ENCODE results near the gene CGB3. TPM values are rescaled to one million over a fixed set of nuclear protein-coding genes. Genes with fewer than 3 reads are reported as not detected.

The CGB3 gene
- total and polyA plus RNA-seq, 4 donors: not detected

- no peak for ATAC-seq (ENCODE audit: low FRiP score)
- no peaks in the 10 kb centered on the region for H3K36me3 ChIP-seq (ENCODE audit: control insufficient read depth in 1 of 2, insufficient read depth in 2 of 2, low read length in 1 of 2)
- intact Hi-C loops (cut with DNase I): no loop called here
Measured at GRCh38 chr19:49014123-49014869, 9.8 kb downstream of the CGB3 start.

DNA sequence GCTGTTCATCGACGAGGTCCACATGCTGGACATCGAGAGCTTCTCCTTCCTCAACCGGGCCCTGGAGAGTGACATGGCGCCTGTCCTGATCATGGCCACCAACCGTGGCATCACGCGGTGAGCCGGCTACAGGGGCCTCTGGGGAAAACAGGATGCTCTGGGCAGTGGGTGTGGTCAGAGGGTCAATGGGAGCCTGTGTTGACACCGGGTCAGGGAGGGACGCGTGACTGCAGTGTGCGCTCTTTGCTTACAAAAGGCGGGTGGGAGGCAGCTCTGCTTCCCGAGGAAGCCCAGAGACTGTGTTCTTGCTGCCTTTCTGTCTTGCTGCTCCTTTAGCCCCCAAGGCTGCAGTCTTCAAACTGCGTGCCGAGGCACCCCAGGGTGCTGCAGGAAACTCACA is 12.9 kb downstream of the CGB3 start:
- intact Hi-C loops (cut with DNase I): no loop called here
- Histone ChIP-seq H3K27ac (ENCODE audit: low read depth in 1 of 2, low read length in 2 of 2) (no peak overlapping the region), H3K27me3 (ENCODE audit: control insufficient read depth in 1 of 2, insufficient read depth in 2 of 2, low read length in 1 of 2) (no peaks in the 10 kb centered on the region), H3K4me1 (ENCODE audit: control insufficient read depth in 1 of 2, insufficient read depth in 2 of 2, low read length in 2 of 2) (no peaks in the 10 kb centered on the region), H3K36me3 (ENCODE audit: control insufficient read depth in 1 of 2, insufficient read depth in 2 of 2, low read length in 1 of 2) (peaks cover 0 to 2% of the 10 kb centered on the region in 2 donors), H3K9me3 (ENCODE audit: control insufficient read depth, low read length) (no peaks in the 10 kb centered on the region), H3K4me3 (ENCODE audit: low read length in 2 of 2) (no peak overlapping the region)
- 88 to 89% methylated on average over 17 of the region's 17 CpGs for WGBS, 2 donors
- DNase-seq: no peak
- no peak for ATAC-seq (ENCODE audit: low FRiP score)

More at GRCh38 chr19:49014123-49014869, 9.8 kb downstream of the CGB3 start:
- Histone ChIP-seq H3K9me3 (ENCODE audit: control insufficient read depth, low read length) (no peaks in the 10 kb centered on the region), H3K4me1 (ENCODE audit: control insufficient read depth in 1 of 2, insufficient read depth in 2 of 2, low read length in 2 of 2) (no peaks in the 10 kb centered on the region), H3K27me3 (ENCODE audit: control insufficient read depth in 1 of 2, insufficient read depth in 2 of 2, low read length in 1 of 2) (no peaks in the 10 kb centered on the region), H3K27ac (ENCODE audit: low read depth in 1 of 2, low read length in 2 of 2) (no peak overlapping the region), H3K4me3 (ENCODE audit: low read length in 2 of 2) (no peak overlapping the region)
- WGBS, 2 donors: 92 to 94% methylated on average over 32 of the region's 32 CpGs
- DNase-seq: no peak

DNA sequence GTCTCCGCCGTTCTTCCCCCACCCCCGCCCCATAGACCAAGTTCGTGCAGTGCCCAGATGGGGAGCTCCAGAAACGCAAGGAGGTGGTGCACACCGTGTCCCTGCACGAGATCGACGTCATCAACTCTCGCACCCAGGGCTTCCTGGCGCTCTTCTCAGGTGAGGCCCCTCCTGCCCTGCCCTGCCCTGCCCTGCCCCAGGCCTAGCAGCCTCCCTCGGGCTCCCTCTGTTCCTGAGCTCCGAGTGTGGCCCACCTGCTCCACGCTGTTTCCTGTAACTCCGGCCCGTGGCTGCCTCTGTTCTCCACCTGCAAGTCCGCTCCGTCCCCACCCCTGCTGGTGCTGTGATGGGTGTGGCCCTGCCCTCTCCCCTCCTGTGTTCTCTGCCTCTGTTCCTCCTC is 13.7 kb downstream of the CGB3 start:
- no peaks in the 10 kb centered on the region for H3K27me3 ChIP-seq (ENCODE audit: control insufficient read depth in 1 of 2, insufficient read depth in 2 of 2, low read length in 1 of 2)
- no peak overlapping the region for H3K4me3 ChIP-seq (ENCODE audit: low read length in 2 of 2)
- no peak for DNase-seq
- ATAC-seq (ENCODE audit: low FRiP score): no peak
- 89% methylated on average over 18 of the region's 18 CpGs for WGBS, 2 donors
- H3K27ac ChIP-seq (ENCODE audit: low read depth in 1 of 2, low read length in 2 of 2): no peak overlapping the region
- peaks cover 0 to 2% of the 10 kb centered on the region in 2 donors for H3K36me3 ChIP-seq (ENCODE audit: control insufficient read depth in 1 of 2, insufficient read depth in 2 of 2, low read length in 1 of 2)
- no peaks in the 10 kb centered on the region for H3K9me3 ChIP-seq (ENCODE audit: control insufficient read depth, low read length)
- no peaks in the 10 kb centered on the region for H3K4me1 ChIP-seq (ENCODE audit: control insufficient read depth in 1 of 2, insufficient read depth in 2 of 2, low read length in 2 of 2)
- intact Hi-C loops (cut with DNase I): no loop called here

GRCh38 chr19:49009828-49010227 is 14.3 kb downstream of the CGB3 start:
- ATAC-seq (ENCODE audit: low FRiP score): no peak
- intact Hi-C loops (cut with DNase I): no loop called here
- no peak overlapping the region for H3K4me3 ChIP-seq (ENCODE audit: low read length in 2 of 2)
- H3K27me3 ChIP-seq (ENCODE audit: control insufficient read depth in 1 of 2, insufficient read depth in 2 of 2, low read length in 1 of 2): no peaks in the 10 kb centered on the region
- no peaks in the 10 kb centered on the region for H3K9me3 ChIP-seq (ENCODE audit: control insufficient read depth, low read length)
- peaks cover 4 to 6% of the 10 kb centered on the region in 2 donors for H3K36me3 ChIP-seq (ENCODE audit: control insufficient read depth in 1 of 2, insufficient read depth in 2 of 2, low read length in 1 of 2)
- WGBS, 2 donors: 96% methylated on average over 18 of the region's 18 CpGs
- DNase-seq: no peak
- H3K27ac ChIP-seq (ENCODE audit: low read depth in 1 of 2, low read length in 2 of 2): no peak overlapping the region
- H3K4me1 ChIP-seq (ENCODE audit: control insufficient read depth in 1 of 2, insufficient read depth in 2 of 2, low read length in 2 of 2): no peaks in the 10 kb centered on the region

DNA sequence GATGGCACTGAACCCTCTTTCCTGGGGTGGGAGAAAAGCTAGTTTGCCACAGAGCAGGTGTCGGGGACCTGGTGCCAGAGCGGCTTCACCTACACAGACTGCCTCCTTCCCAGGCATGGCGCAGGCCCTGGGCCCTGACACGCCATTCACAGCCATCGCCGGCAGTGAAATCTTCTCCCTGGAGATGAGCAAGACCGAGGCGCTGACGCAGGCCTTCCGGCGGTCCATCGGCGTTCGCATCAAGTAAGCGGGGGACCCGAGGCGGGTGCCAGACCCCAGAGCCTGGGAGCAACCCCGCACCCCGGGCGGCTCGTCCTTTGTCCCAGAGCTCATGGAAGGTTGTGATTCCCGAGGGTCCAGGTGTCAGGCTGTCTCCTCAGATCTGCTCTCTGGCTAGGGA is 17.2 kb downstream of the CGB3 start:
- H3K27ac ChIP-seq (ENCODE audit: low read depth in 1 of 2, low read length in 2 of 2): no peak overlapping the region

GRCh38 chr19:49004964-49005614 is 19.0 kb downstream of the CGB3 start:
- ATAC-seq (ENCODE audit: low FRiP score): no peak
- H3K4me3 ChIP-seq (ENCODE audit: low read length in 2 of 2): no peak overlapping the region
- intact Hi-C loops (cut with DNase I): no loop called here
- H3K27ac ChIP-seq (ENCODE audit: low read depth in 1 of 2, low read length in 2 of 2): no peak overlapping the region
- WGBS, 2 donors: 93 to 94% methylated on average over 7 of the region's 7 CpGs
- no peaks in the 10 kb centered on the region for H3K9me3 ChIP-seq (ENCODE audit: control insufficient read depth, low read length)
- H3K36me3 ChIP-seq (ENCODE audit: control insufficient read depth in 1 of 2, insufficient read depth in 2 of 2, low read length in 1 of 2): peaks cover 4 to 9% of the 10 kb centered on the region in 2 donors
- H3K27me3 ChIP-seq (ENCODE audit: control insufficient read depth in 1 of 2, insufficient read depth in 2 of 2, low read length in 1 of 2): no peaks in the 10 kb centered on the region
- H3K4me1 ChIP-seq (ENCODE audit: control insufficient read depth in 1 of 2, insufficient read depth in 2 of 2, low read length in 2 of 2): no peaks in the 10 kb centered on the region
- no peak for DNase-seq

More for the DNA sequence above, 17.2 kb downstream of the CGB3 start:
- Histone ChIP-seq H3K4me1 (ENCODE audit: control insufficient read depth in 1 of 2, insufficient read depth in 2 of 2, low read length in 2 of 2) (no peaks in the 10 kb centered on the region), H3K27me3 (ENCODE audit: control insufficient read depth in 1 of 2, insufficient read depth in 2 of 2, low read length in 1 of 2) (no peaks in the 10 kb centered on the region), H3K4me3 (ENCODE audit: low read length in 2 of 2) (no peak overlapping the region), H3K9me3 (ENCODE audit: control insufficient read depth, low read length) (no peaks in the 10 kb centered on the region), H3K36me3 (ENCODE audit: control insufficient read depth in 1 of 2, insufficient read depth in 2 of 2, low read length in 1 of 2) (peaks cover 4 to 9% of the 10 kb centered on the region in 2 donors)
- WGBS, 2 donors: 92 to 96% methylated on average over 22 of the region's 22 CpGs
- ATAC-seq (ENCODE audit: low FRiP score) (no peak), DNase-seq (no peak)
- intact Hi-C loops (cut with DNase I): no loop called here

- 99% methylated on average over 15 of the region's 15 CpGs for WGBS, 2 donors
- H3K36me3 ChIP-seq (ENCODE audit: control insufficient read depth in 1 of 2, insufficient read depth in 2 of 2, low read length in 1 of 2): peaks cover 4 to 9% of the 10 kb centered on the region in 2 donors
- intact Hi-C loops (cut with DNase I): no loop called here
- no peaks in the 10 kb centered on the region for H3K27me3 ChIP-seq (ENCODE audit: control insufficient read depth in 1 of 2, insufficient read depth in 2 of 2, low read length in 1 of 2)
- no peaks in the 10 kb centered on the region for H3K4me1 ChIP-seq (ENCODE audit: control insufficient read depth in 1 of 2, insufficient read depth in 2 of 2, low read length in 2 of 2)
- H3K4me3 ChIP-seq (ENCODE audit: low read length in 2 of 2): no peak overlapping the region
- no peak for ATAC-seq (ENCODE audit: low FRiP score)
- H3K27ac ChIP-seq (ENCODE audit: low read depth in 1 of 2, low read length in 2 of 2): no peak overlapping the region
- H3K9me3 ChIP-seq (ENCODE audit: control insufficient read depth, low read length): no peaks in the 10 kb centered on the region
- DNase-seq: no peak
Measured at GRCh38 chr19:49004133-49004532, 20.0 kb downstream of the CGB3 start.

DNA sequence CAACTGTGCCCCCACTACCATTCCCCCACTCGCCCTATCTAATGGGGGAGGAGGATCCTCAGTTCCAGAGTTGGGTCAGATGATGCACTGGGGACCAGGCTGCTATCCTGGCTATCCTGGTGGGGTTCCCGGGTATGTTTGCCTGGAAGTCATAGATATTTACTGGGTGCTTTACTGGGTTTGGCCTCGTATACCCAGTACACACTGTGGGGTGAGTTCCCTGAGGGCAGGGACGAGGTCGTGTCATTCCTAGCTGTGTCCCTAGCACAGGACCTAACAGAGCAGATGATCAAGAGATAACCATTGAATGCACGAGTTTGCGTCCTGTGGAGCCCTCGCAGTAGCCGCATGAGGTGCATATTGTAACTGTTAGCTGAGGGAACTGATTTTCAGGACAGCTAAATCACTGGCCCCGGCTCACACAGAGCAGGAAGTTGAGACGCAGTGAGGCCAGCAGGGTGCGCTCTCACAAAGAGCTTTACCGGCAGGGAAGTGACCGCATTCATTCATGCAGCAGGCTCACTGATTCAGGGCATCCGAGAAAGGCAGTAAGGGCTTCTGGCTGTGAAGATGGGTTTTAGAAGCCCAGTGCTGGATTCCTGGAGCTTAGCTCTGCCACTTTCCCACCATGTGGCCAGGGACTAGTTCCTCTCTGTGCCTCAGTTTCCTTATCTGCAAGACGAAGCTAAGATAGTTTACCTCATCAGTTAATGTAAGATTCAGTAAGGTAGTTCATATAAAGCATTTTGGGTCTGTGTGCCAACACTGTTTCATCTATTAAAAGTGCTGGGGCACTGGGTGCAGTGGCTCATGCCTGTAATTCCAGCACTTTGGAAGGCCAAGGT is 24.4 kb downstream of the CGB3 start:
- Histone ChIP-seq H3K9me3 (ENCODE audit: control insufficient read depth, low read length) (no peaks in the 10 kb centered on the region), H3K27me3 (ENCODE audit: control insufficient read depth in 1 of 2, insufficient read depth in 2 of 2, low read length in 1 of 2) (no peaks in the 10 kb centered on the region), H3K4me1 (ENCODE audit: control insufficient read depth in 1 of 2, insufficient read depth in 2 of 2, low read length in 2 of 2) (no peaks in the 10 kb centered on the region), H3K27ac (ENCODE audit: low read depth in 1 of 2, low read length in 2 of 2) (no peak overlapping the region), H3K4me3 (ENCODE audit: low read length in 2 of 2) (no peak overlapping the region), H3K36me3 (ENCODE audit: control insufficient read depth in 1 of 2, insufficient read depth in 2 of 2, low read length in 1 of 2) (peaks cover 0 to 3% of the 10 kb centered on the region in 2 donors)
- no peak for ATAC-seq (ENCODE audit: low FRiP score)
- DNase-seq: peak; percentile 77 to 83
- 52 to 57% methylated on average over 16 of the region's 16 CpGs for WGBS, 2 donors
- intact Hi-C loops (cut with DNase I): loop anchor here in 1 of 2 donors (10.0 kb wide), 1 partner anchor 145 kb away; no protein-coding TSS in a partner anchor

All from aorta (tissue), 5 donors.